H9 (cell line): ENCODE results near the gene NT5C3B. TPM values are rescaled to one million over a fixed set of nuclear protein-coding genes. Genes with fewer than 3 reads are reported as not detected.

Experiments
- DNase-seq: peaks from one replicate; pipeline ENCODE4 v3.0.0-alpha.2; 2017
- H2AFZ ChIP-seq: one replicate; pipeline ENCODE4 v1.6.1; 2013; ENCODE audit warnings: mild to moderate bottlenecking, low read length, control low read depth, moderate library complexity
- H2AK5ac ChIP-seq: 2 replicates; pipeline ENCODE4 v1.6.1; 2013; ENCODE audit warnings: low read length, control low read depth, mixed read lengths; ENCODE audit not compliant: insufficient read length
- H2BK120ac ChIP-seq: one replicate; pipeline ENCODE4 v1.6.1; 2013; ENCODE audit warnings: low read depth, mild to moderate bottlenecking, low read length, control low read depth, inconsistent platforms; ENCODE audit not compliant: poor library complexity, severe bottlenecking
- H2BK12ac ChIP-seq: 2 replicates; pipeline ENCODE4 v1.6.1; 2013; ENCODE audit warnings: low read length, control low read depth, mixed read lengths, low read depth; ENCODE audit not compliant: insufficient read length
- H2BK15ac ChIP-seq: 2 replicates; pipeline ENCODE4 v1.6.1; 2013; ENCODE audit warnings: low read depth, low read length, control low read depth
- H2BK20ac ChIP-seq: one replicate; pipeline ENCODE4 v1.6.1; 2013; ENCODE audit warnings: low read depth, mild to moderate bottlenecking, low read length, control low read depth, inconsistent platforms; ENCODE audit not compliant: poor library complexity, severe bottlenecking
- H2BK5ac ChIP-seq: 2 replicates; pipeline ENCODE4 v1.6.1; 2013; ENCODE audit warnings: low read length, control low read depth, mixed read lengths; ENCODE audit not compliant: insufficient read length
- H3K14ac ChIP-seq: 2 replicates; pipeline ENCODE4 v1.6.1; 2013; ENCODE audit warnings: low read length, control low read depth; ENCODE audit not compliant: insufficient read depth
- H3K18ac ChIP-seq: 2 replicates; pipeline ENCODE4 v1.6.1; 2013; ENCODE audit warnings: low read depth, mild to moderate bottlenecking, mixed read lengths, low read length, control low read depth; ENCODE audit not compliant: insufficient read length
- H3K23ac ChIP-seq: 2 replicates; pipeline ENCODE4 v1.6.1; 2013; ENCODE audit warnings: low read length, control low read depth, mixed read lengths, low read depth; ENCODE audit not compliant: insufficient read length
- H3K23me2 ChIP-seq: 2 replicates; pipeline ENCODE4 v1.6.1; 2013; ENCODE audit warnings: low read depth, mild to moderate bottlenecking, mixed read lengths, low read length, control low read depth; ENCODE audit not compliant: insufficient read length, poor library complexity, severe bottlenecking
- H3K27ac ChIP-seq: 2 replicates; pipeline ENCODE4 v1.5.1; 2013; ENCODE audit warnings: low read length, control low read depth, mixed read lengths, low read depth; ENCODE audit not compliant: insufficient read length
- H3K27me3 ChIP-seq: 2 replicates; pipeline ENCODE4 v1.6.1; 2013; ENCODE audit warnings: low read length, control low read depth, inconsistent platforms; ENCODE audit not compliant: insufficient read depth
- H3K4ac ChIP-seq: 2 replicates; pipeline ENCODE4 v1.6.1; 2013; ENCODE audit warnings: low read depth, mild to moderate bottlenecking, control low read depth, inconsistent platforms, low read length, moderate library complexity
- H3K4me1 ChIP-seq: 2 replicates; pipeline ENCODE4 v1.6.1; 2013; ENCODE audit warnings: low read length, control low read depth, inconsistent platforms; ENCODE audit not compliant: insufficient read depth
- H3K4me2 ChIP-seq: 2 replicates; pipeline ENCODE4 v1.6.1; 2013; ENCODE audit warnings: low read length, control low read depth, mixed read lengths; ENCODE audit not compliant: insufficient read length, insufficient read depth
- H3K56ac ChIP-seq: 2 replicates; pipeline ENCODE4 v1.6.1; 2013; ENCODE audit warnings: low read depth, mild to moderate bottlenecking, mixed read lengths, low read length, control low read depth; ENCODE audit not compliant: insufficient read length
- H3K79me1 ChIP-seq: 2 replicates; pipeline ENCODE4 v1.6.1; 2013; ENCODE audit warnings: low read depth, mild to moderate bottlenecking, moderate library complexity, low read length, control low read depth, inconsistent platforms; ENCODE audit not compliant: insufficient read depth, poor library complexity, severe bottlenecking
- H3K79me2 ChIP-seq: 2 replicates; pipeline ENCODE4 v1.6.1; 2013; ENCODE audit warnings: low read length, control low read depth, inconsistent platforms; ENCODE audit not compliant: insufficient read depth
- H3K9ac ChIP-seq: 2 replicates; pipeline ENCODE4 v1.6.1; 2013; ENCODE audit warnings: low read length, control low read depth, mixed read lengths; ENCODE audit not compliant: insufficient read length; ENCODE audit errors: extremely low read depth
- H3K9me3 ChIP-seq: one replicate; pipeline ENCODE4 v1.6.1; 2013; ENCODE audit warnings: low read depth, low read length, inconsistent platforms; ENCODE audit not compliant: control insufficient read depth
- H3T11ph ChIP-seq: one replicate; pipeline ENCODE4 v1.6.1; 2013; ENCODE audit warnings: mild to moderate bottlenecking, low read length, control low read depth, inconsistent platforms
- H4K20me1 ChIP-seq: one replicate; pipeline ENCODE4 v1.6.1; 2013; ENCODE audit not compliant: control insufficient read depth, insufficient read length, insufficient read depth
- H4K5ac ChIP-seq: 2 replicates; pipeline ENCODE4 v1.6.1; 2013; ENCODE audit warnings: low read depth, mild to moderate bottlenecking, mixed read lengths, low read length, control low read depth; ENCODE audit not compliant: insufficient read length
- H4K8ac ChIP-seq: replicated peaks from 2 replicates; pipeline ENCODE4 v1.6.1; 2013; ENCODE audit warnings: low read length, control low read depth, mixed read lengths, low read depth; ENCODE audit not compliant: insufficient read length
- H4K91ac ChIP-seq: 2 replicates; pipeline ENCODE4 v1.6.1; 2013; ENCODE audit warnings: low read depth, mild to moderate bottlenecking, moderate library complexity, mixed read lengths, low read length, control low read depth; ENCODE audit not compliant: insufficient read length
- H3K27ac Mint-ChIP-seq, 3 experiments: 2 replicates in 2 of 3; 3 replicates in 1 of 3; pipeline ENCODE4 v1.8.0; 2020 to 2021; ENCODE audit warnings: mixed read lengths in 3 of 3, mild to moderate bottlenecking in 1 of 3, moderate library complexity in 1 of 3
- H3K27me3 Mint-ChIP-seq: 2 replicates; pipeline ENCODE4 v1.8.0; 2021; ENCODE audit warnings: low read depth, mild to moderate bottlenecking, moderate library complexity, mixed read lengths
- H3K36me3 Mint-ChIP-seq, 3 experiments: 2 replicates in 2 of 3; 3 replicates in 1 of 3; pipeline ENCODE4 v1.8.0; 2020 to 2021; ENCODE audit warnings: low read depth in 3 of 3, mixed read lengths in 3 of 3; ENCODE audit not compliant: insufficient read depth in 1 of 3
- H3K4me1 Mint-ChIP-seq, 2 experiments: 2 replicates each; pipeline ENCODE4 v1.8.0; 2020; ENCODE audit warnings: mixed read lengths in 2 of 2
- H3K4me3 Mint-ChIP-seq, 2 experiments: 2 replicates in 1 of 2; 3 replicates in 1 of 2; pipeline ENCODE4 v1.8.0; 2020 to 2021; ENCODE audit warnings: mild to moderate bottlenecking in 2 of 2, mixed read lengths in 2 of 2, moderate library complexity in 1 of 2
- H3K9me3 Mint-ChIP-seq, 2 experiments: 2 replicates in 1 of 2; 3 replicates in 1 of 2; pipeline ENCODE4 v1.8.0; 2020; ENCODE audit warnings: mild to moderate bottlenecking in 2 of 2, mixed read lengths in 2 of 2, moderate library complexity in 1 of 2
- WGBS: extraction: QIAGEN DNeasy Blood & Tissue Kit; methylation state at CpG from one replicate; pipeline ENCODE4 v1.1.7; 2013; ENCODE audit warnings: missing lambda C conversion rate, low lambda C conversion rate, mixed read lengths; ENCODE audit not compliant: insufficient read length; ENCODE audit errors: extremely low coverage; 5-methylcytosine and 5-hydroxymethylcytosine counted together
- total RNA-seq: library from RNA; stranded (reverse); gene quantifications from 2 replicates; pipeline ENCODE4 v1.2.1, GENCODE V29; 2021
- TF ChIP-seq, protein P1 (sequence below): fragments of 200-600 bp; sonication (generic); conservative IDR thresholded peaks from 3 replicates; pipeline ENCODE4 v1.8.0; 2021; ENCODE audit warnings: antibody characterized with exemption, mild to moderate bottlenecking

Gene NT5C3B
- total RNA-seq, 1 experiment from 2014 or later, result 76.1 TPM

DNA sequence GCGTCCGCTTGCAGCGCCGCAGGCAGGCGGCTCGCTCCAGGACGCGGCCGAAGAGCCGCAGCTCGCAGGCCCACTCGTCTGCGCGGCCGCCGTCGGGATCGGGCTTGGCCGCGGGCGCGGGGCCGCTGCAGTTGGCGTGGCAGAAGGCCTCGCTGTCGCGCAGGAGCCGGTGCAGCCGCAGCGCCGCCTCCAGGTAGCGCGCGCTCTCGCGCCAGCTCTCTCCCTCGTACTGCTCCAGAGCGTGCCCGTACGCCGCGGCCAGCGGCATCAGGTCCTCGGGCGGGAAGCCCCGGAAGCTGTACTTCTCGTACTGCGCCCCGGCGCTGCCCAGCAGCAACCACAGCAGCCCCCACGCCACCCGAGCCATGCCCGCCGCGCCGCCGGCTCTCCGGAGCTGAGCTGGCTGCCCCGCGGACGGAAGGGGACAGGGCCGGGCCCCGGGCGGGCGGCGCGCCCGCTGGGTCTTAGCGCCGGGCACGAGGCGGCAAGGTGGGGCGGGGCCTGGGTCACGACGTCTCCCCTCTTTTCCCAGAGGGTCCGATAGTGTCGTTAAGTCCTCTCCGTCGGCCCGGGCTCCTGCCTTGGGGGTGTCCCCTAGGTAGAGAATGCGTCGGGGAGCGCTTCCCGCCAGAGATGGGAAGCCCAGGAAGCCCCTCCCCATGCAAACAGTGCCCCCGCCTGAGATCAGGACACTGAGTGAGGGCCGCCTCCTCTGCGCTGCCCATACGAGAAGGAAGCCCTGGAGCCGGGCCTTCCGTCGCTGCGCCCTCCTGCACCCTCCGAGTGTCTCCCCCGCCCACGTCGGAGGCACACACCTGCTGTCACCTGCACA, 24.3 kb downstream of the NT5C3B start, which contains the start of gene P3H4:
TSS of gene P3H4 (minus strand) at position 401 of the 832 bp plus-strand sequence. CDS start at position 367, 34 bp downstream.
- no peak within 1 kb of the TSS for H2BK120ac ChIP-seq
- no peak within 1 kb of the TSS for H3K4ac ChIP-seq
- H3K9me3 ChIP-seq, result no peaks in the 10 kb centered on the region
- H3K27me3 Mint-ChIP-seq, result peaks cover 11% of the 10 kb centered on the region
- peaks cover 16% of the 10 kb centered on the region for H3K23me2 ChIP-seq
- no peaks in the 10 kb centered on the region for H3K27me3 ChIP-seq
- no peak within 1 kb of the TSS for H2BK12ac ChIP-seq
- 0 out of 2 replicates have a peak within 1 kb of the TSS, but pooled peaks have one; percentile 38 for H3K14ac ChIP-seq
- H4K20me1 ChIP-seq, result no peaks in the 10 kb centered on the region
- H3K4me1 ChIP-seq, result peaks cover 4% of the 10 kb centered on the region; the same call in 1 of the 2 replicates
- H3K4me2 ChIP-seq, result peak within 1 kb of the TSS; percentile 76
- peaks cover 23 to 27% of the 10 kb centered on the region in 2 experiments for H3K4me1 Mint-ChIP-seq
- H2BK20ac ChIP-seq, result no peak within 1 kb of the TSS
- peak within 1 kb of the TSS; percentile 91 to 99 for H3K4me3 Mint-ChIP-seq
- no peak within 1 kb of the TSS for H4K8ac ChIP-seq
- no peak within 1 kb of the TSS for H3K27ac ChIP-seq
- H3K18ac ChIP-seq, result no peak within 1 kb of the TSS
- H2BK15ac ChIP-seq, result no peak within 1 kb of the TSS; the same call in 1 of the 2 replicates
- H2AFZ ChIP-seq, result no peak within 1 kb of the TSS
- no CpG with 5 or more reads among the region's 96 CpGs for WGBS
- TF ChIP-seq, protein P1, sequence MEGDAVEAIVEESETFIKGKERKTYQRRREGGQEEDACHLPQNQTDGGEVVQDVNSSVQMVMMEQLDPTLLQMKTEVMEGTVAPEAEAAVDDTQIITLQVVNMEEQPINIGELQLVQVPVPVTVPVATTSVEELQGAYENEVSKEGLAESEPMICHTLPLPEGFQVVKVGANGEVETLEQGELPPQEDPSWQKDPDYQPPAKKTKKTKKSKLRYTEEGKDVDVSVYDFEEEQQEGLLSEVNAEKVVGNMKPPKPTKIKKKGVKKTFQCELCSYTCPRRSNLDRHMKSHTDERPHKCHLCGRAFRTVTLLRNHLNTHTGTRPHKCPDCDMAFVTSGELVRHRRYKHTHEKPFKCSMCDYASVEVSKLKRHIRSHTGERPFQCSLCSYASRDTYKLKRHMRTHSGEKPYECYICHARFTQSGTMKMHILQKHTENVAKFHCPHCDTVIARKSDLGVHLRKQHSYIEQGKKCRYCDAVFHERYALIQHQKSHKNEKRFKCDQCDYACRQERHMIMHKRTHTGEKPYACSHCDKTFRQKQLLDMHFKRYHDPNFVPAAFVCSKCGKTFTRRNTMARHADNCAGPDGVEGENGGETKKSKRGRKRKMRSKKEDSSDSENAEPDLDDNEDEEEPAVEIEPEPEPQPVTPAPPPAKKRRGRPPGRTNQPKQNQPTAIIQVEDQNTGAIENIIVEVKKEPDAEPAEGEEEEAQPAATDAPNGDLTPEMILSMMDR, result peak; percentile 77
- H3K27ac Mint-ChIP-seq, result peak within 1 kb of the TSS; percentile 79 to 97 (median 91); a peak in 6 of 7 replicates
- H3K9me3 Mint-ChIP-seq, result peaks cover 0 to 10% of the 10 kb centered on the region in 2 experiments; a peak in 3 of 5 replicates
- H3K36me3 Mint-ChIP-seq, result peaks cover 22 to 26% (median 24%) of the 10 kb centered on the region in 3 experiments
- no peak within 1 kb of the TSS for H2BK5ac ChIP-seq
- no peak within 1 kb of the TSS for H3T11ph ChIP-seq
- no peak within 1 kb of the TSS for H4K5ac ChIP-seq
- H4K91ac ChIP-seq, result no peak within 1 kb of the TSS
- H3K56ac ChIP-seq, result no peak within 1 kb of the TSS
- H3K23ac ChIP-seq, result no peak within 1 kb of the TSS
- peaks cover 14% of the 10 kb centered on the region; the same call in 1 of the 2 replicates for H3K79me2 ChIP-seq
- peaks cover 2% of the 10 kb centered on the region for H3K79me1 ChIP-seq
- peak; percentile 87 for DNase-seq
- peak within 1 kb of the TSS; percentile 3 for H3K9ac ChIP-seq
- no peak within 1 kb of the TSS for H2AK5ac ChIP-seq
